HG02852 (cell line): Measurements from ENCODE around the gene KCND2.
"Not testable (repeated sequence)": the region's sequence is repeated elsewhere in the genome, so short reads cannot be mapped to it uniquely, and the experiment has no call there.

Source experiments
- ATAC-seq: cut with Tn5 transposase; IDR thresholded peaks from one replicate; pipeline ENCODE4 v1.9.1; 2021; ENCODE audit warnings: mild to moderate bottlenecking, moderate library complexity; ENCODE audit not compliant: unreplicated experiment

Gene KCND2

GRCh38 chr7:120680985-120681384 lies 408.0 kb downstream of the KCND2 start:
- no peak for ATAC-seq

DNA sequence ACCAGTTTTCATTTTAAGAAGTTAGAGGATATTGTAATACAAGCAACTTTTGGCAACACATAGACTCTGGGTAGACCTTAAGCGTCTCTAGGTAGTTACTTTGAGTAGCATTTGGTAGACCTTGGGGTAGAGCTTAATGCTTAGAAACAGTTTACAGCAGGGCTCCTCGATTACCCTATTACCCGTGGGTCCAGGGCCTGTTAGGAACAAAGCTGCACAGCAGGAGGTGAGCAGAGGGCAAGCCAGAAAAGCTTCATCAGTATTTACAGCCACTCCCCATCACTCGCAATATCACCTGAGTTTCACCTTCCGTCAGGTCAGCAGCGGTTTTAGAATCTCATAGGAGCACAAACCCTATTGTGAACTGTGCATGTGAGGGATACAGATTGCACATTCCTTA lies 411.5 kb downstream of the KCND2 start:
- ATAC-seq = no peak

DNA sequence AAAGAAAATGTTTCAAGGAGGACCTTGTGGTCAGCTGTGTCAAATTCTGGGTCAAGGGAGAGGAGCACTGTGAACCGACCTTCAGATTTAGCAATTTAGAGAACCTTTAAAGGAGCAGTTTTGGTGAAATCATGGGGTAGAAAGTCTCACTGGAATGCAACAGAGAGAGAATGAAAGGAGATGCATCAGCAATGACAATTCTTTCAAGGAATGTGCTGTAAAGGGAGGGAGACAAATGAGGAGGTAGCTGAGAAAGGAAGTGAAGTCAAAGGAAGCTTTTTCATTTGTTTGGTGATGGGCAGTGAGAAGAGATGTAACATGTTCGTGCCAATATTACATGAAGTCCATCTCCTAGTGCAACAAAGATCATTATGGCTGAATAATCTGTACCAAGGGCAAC lies 418.9 kb downstream of the KCND2 start:
- ATAC-seq = no peak

GRCh38 chr7:120695848-120696247 lies 422.9 kb downstream of the KCND2 start:
- no peak for ATAC-seq

DNA sequence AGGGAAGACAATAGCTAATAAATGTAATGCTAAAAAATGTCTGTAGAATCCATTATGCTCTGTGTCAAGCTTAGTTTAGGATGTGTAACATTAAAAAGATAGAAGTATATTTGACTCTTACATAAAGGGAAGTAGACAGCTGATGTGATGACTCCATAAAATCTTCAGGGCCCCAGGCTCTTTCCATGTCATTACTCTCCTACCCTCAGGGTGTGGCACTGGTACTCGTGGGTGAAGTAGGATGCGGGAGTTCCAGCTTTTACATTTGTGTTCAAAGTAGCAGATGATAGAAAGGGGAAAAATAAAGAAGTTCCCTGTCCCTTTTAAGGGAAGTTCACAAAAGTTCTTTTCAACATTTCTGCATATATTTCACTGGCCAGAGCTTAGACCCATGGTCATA lies 427.8 kb downstream of the KCND2 start:
- no peak for ATAC-seq

GRCh38 chr7:120702408-120702807 lies 429.4 kb downstream of the KCND2 start:
- not testable (repeated sequence) for ATAC-seq

DNA sequence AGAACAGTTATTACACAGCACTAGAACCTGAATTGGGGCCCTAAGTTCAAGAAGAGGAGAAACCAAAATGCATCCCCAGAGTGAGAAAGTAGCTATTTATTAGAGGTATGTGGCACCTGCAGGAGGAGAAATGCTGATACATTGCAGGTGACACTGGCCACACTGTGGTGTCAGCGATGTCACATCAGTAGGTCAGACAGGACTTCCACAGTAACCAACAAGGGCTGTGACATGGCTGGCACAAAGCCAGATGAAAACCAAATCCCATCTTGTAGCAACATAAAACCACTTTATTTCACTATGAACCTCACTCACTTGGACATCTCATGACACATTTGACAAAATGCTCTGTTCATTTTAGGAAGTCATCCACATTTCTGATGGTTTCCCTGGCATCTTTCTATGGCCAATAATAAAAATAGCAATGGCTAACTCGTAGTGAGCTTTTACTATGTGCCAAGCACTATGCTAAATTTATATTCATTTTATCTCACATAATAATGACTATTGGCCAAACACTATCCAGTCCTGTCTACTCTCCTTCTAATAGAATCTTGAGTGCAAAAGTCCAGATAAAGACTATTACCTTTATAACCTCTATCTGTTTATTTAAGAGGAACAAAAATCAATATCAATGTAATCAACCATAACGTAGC lies 430.7 kb downstream of the KCND2 start:
- no peak for ATAC-seq

DNA sequence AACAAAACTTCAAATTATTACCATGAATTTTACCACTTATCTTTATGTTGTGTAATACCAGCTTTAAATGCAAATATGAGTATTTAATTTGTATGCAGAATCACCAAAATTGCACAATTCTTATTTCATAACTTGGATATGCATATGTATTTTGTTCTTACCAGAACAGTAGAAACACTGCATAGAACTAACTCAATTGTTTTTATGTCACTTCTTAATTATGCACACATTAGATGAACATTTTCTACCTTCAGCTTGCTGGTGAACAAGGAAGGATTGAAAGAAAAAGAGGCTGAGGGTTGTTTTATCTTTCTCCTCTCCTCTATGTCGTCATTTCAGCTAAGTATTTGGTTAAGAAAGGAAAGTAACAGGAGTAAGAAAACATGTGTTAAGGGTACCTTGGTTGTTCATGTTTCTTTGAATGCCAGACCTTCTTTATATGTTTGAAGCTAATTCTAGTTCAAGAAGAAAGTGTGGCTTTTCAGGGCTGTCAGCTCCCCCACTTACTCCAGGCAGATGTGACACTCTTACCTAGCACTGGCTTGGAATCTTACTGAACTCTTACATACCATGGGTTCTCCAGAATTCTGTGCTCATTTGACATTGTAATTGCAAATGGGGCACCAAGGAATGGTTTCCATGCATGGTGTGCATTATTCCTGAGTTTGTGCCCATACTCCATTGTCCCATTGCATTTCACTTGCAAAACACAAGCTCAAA lies 436.4 kb downstream of the KCND2 start:
- ATAC-seq = no peak

DNA sequence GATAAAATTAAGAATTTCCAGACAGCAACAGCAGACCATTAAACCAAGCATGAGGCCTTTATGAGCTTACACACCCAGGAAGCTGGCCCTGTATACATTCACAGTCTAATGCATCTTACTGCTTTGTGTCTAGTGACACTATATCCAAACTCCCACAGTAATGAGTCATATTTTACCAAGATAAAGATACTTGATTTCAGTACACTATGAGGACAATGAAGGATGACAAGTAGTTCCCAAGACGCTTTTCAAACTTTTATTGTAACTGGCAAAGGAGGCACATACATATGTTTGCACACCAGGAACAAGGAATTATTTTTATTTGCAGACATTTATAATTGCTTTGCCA lies 437.0 kb downstream of the KCND2 start:
- no peak for ATAC-seq

DNA sequence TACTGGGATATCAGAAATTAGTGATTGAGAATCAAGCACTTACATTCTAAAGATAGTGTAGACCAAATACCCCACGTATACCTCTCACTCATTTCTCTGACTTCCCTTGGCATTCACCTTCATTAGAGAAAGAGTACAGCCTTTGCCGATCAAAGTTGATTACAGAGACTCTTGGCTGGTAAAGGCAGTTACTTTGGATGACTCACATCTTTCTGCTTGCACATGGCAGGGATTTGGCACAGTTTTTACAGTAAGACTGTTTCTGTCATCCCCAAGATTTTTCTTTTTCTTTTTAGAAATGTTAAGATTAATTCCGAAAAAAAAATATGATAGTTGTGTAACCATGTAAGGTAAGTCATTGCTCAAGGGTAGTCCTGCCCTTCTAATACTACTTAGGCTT lies 442.0 kb downstream of the KCND2 start:
- no peak for ATAC-seq

DNA sequence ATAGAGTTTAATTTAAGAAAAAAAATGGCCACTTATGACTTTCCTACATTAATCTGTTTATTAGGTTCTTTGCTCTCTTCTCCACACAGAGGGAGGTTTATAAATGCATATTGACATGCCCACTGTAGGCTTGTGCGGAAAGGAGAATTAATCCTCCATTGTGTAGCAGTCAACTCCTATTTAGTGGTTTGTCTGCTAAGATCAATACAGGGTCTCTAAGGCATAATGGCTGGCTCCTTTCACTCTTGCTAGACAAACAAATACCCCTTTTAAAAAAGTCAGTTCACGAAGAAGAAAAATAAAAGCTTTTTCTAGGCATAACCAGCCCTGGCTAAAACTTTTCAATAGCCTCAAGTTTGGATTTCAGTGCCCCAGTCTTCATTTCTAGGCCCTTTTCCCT lies 443.3 kb downstream of the KCND2 start:
- ATAC-seq = no peak

GRCh38 chr7:120717166-120717565 lies 444.2 kb downstream of the KCND2 start:
- no peak for ATAC-seq

- no peak for ATAC-seq
Measured at GRCh38 chr7:120718361-120718760, 445.4 kb downstream of the KCND2 start.

- no peak for ATAC-seq
Measured at GRCh38 chr7:120720317-120720716, 447.3 kb downstream of the KCND2 start.

DNA sequence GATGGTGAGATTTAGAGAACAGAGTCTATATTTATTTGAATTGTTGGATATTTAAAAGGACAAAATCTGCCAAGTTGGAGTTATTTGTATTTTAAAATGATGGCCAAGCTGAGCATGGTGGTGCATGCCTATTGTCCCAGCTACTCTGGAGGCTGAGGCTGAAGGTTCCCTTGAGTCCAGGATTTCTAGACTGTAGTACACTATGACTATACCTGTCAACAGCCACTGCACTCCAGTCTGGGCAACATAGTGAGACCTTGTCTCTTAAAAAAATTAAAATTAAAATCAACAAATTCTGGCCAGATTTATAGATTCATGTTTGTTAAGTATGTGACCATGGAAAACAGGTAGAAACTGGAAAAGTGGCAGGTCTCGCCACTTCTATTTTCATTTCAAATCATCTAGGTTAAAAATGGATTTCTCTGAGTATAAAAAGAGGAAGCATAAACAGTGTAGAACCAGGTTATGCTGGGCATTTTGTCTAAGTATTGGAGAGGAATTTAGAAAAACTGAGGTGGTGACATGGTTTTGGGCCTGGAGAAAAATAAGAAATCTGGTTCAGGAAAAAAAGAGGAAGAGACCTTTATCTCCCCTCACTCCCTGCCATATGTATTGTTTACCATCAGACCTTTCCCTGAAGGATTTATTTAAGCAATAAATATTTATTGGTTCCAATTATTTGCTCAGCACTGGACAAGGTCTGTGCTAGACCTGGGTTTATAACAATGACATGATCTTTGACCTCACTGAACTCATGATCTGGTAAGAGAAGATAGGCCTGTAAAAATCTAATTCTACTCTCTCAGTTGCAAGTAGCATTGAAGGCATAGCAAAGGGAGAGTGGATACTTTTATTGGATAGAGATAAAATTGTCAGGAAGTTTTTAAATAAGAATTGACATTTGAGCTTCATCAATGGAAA lies 450.8 kb downstream of the KCND2 start:
- ATAC-seq = peak; percentile 44

DNA sequence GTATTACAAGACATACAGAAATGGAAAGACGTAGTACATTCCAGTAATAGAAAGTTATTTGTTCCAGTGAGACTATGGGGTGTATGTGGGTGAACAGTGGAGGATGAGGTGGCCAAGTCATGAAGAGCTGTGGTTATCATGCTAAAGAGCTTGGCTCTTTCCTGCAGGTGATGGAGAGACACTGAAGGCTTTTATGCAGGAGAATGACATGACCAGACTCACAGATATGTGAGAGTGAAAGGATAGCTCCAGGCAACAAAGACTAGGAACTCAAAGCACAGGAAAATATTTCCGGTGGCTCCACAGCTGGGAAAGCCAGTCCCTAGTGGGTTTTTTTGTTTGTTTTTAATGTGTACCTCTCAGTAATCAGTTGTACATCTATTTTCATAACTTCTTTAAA lies 451.5 kb downstream of the KCND2 start:
- no peak for ATAC-seq

DNA sequence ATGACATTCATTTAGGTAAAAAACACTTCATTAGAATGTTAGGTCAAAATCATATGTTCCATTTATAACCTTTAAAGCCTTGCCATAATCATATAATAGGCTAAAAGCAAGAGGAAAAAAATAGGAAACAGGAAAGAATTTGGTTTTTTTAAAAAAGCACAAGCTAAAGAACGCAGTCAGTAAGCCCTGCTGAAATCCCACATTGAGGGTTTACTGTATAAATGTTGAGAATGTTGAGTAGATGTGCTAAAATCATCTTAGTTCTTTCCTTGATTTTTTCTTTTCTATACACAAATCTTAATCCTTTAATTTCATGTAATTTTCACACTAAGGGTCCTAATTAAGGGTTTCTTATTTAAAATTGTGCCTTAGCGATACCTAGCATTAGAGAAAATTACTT lies 452.0 kb downstream of the KCND2 start:
- no peak for ATAC-seq

DNA sequence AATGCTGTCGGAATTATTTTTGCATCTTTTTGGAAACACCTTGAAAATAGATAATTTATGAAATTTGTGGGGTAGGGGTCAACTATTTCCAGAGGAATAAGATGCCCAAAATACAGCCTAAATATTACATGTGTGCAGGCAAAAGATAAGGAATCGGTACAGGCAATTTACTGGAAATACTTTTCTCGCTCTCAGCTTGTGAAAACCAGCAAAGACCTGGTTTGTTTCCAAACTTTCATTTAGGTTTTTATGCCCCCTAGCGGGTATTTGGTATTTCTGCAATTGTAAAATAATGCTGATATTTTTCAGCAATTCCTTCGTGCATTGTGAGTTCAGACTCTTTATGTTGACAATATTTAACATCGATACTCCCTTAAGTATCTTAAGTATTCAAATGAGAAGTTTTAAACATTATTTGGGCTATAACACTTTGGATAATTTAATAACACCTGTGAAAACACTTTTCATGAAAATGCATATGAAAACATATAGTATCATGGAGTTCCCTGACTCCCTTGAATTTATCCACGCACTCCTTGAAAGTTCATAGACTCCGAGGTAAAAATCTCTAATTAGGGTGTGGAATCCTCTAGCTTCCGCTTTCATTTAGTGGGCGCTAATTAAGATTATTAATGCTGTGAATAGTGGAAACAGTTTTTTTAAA lies 452.5 kb downstream of the KCND2 start:
- ATAC-seq = no peak

DNA sequence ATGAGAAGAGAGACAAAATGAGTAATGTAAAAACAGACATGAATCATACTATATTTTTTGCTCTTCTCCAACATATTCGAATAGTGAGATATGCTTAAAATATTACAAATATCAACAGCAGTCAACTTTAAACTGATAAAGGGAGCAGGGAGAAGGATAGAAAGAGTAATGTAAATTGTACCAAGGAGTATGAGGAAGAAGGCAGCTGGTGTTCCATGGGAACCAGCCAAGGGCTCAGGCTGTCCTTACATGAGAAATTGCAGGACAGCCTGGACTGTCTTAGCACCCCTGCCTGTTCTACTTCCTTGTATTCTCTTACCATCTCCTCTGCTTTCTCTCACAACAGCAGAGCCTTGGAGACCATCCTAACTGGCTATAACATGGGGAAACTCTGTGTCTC lies 456.3 kb downstream of the KCND2 start:
- no peak for ATAC-seq

DNA sequence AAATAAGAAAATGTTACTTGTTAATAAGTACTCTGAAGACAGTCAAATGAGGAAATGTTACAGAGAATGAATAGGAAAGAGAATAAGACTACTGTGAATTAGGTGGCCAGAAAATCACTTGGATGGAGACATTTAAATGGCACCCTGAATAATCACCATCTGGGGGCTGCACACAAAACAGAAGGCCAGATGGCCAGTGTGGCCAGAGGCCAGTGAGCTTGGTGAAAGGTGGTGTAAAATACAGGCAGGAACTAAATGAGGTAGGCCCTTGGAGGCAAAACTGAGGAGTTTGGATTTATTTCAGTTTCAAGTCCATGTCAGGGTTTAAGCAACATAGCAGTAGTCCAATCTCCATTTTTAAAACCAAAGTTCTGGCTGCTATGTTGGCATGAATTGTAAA lies 458.3 kb downstream of the KCND2 start:
- no peak for ATAC-seq

DNA sequence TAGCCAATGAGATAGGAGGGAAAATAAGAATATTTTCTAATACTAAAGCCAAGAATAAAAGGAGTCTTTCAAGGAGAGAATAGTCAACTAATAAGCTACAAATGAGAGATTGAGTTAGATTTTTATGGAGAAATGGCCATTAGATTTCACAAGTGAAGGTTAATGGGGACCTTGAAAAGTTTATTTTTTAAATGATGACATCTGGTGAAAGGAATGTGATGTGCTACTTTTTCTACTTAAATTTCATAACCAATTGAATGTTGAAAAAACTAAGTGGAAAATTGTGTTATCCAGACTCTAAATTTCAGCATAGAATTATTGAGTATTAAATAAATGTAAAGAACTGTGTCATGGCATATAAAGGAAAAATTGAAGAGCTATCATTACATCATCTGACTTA lies 459.3 kb downstream of the KCND2 start:
- no peak for ATAC-seq
